Dermis microvascular lymphatic vessel endothelial cell (primary cell): ENCODE data around the gene FYN. TPM values are rescaled to one million over a fixed set of nuclear protein-coding genes. Genes with fewer than 3 reads are reported as not detected.
A peak's percentile ranks its signal among the peaks of the same experiment; 100 is the strongest.

ENCODE experiments used
- DNase-seq, 2 donors: peaks; one replicate each; pipeline versions ENCODE4 v3.0.0 to v3.0.0-alpha.2; 2010; ENCODE audit warnings: low read depth in 2 of 2
- total RNA-seq: library from RNA; depleted of rRNA; stranded (reverse); fragments of >200 nt; gene quantifications from 2 replicates; pipeline ENCODE4 v1.2.1, GENCODE V29; 2014

FYN gene
- total RNA-seq, 1 donor from 2014 or later: 77.5 TPM

DNA sequence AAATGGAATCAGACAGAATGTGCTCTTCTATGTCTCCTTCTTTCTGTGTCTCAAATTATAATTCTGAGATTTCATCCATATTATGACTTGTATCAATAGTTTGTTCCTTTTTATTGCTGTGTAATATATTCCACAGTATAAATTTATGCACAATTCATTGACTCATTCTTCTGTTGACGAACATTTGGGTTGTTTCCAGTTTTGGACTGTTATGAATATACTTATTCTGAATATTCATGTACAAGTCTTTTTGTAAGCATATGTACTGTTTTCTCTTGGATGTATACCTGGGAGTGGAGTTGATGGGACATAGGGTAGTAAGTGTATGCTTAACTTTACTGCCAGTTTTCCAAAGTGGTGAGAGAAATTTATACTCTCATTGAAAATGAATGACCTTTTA lies 239.4 kb downstream of the FYN start:
- DNase-seq: no peak

DNA sequence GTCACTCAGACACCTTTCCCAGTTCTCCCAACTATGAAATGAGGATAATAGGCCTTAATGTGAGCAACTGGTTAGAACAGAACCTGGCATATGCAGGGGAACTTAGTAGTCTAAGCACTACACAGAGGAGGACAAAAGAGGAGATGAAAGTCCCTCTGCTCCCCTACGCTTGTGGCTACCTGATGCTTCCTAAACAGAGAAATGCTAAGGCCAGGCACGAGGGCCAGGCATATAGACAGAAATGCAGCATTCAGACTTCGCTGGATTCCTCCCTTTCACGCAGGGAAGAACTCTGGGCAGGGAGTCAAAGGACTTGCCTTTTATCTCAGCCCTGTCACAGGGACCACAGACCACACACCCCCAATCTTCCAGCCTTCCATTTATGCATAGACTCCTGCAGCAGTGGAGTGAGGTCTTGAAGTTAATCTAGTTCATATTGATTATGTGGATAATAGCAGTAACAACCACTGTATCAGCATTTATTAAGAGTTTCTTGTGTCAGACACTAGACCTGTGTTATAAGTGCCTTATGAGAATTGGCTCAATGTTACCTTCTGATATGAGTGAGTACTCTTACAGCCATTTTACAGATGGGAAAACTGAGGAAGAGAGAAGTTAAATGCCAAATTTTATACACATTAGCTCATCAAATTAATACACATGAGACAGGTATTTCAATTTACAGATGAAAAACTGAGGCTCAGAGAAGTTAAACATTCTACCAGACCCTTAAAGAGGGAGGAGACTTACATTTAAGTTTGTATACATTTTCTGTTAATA lies 240.6 kb downstream of the FYN start:
- no peak for DNase-seq

DNA sequence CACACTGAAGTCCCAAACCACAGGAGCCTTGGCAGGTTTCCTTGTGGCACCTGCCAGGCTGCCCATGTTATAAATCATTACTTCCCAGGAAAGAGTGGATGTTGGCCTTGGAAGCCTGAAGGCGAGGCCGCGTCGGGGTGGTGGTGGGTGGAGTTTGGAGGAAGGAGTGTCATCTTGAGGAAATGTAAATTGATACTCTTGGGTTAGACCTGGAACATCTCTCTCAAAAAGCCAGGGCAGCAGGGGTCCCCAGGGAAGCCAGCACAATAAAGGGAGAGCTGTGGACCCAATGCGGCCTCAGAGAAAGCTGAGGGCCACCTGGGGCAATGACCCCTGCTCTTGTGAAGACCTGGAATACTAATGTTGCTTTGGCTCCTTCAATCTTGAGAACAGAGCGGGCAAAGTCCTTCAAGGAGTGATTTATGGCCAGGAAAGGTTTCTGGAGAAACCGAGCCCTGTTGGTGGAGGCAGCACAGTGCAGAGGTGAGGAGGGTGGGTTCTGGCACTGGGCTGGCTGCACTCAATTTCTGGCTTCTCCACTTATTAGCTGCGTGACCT lies 241.3 kb downstream of the FYN start:
- DNase-seq: no peak

DNA sequence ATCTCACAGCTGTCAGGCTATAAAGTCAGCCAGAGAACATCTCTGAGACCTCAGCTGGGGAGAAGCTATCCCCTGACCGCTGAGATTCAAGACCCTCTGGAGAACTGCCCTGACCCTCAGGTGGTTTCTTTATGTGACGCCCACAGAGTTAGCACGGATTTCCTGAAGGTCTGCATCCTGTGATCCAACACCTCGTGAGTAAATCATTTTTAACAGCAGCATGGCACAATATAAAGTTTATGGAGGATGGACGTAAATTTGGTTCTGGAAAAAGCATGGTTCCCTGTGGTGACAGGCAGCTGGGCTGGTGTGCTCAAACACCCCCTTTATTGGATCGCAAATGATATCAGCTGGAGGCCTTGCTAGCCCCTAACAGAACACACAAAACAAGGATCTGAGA lies 242.2 kb downstream of the FYN start:
- DNase-seq: peak in 1 of 2 donors; percentile 56

DNA sequence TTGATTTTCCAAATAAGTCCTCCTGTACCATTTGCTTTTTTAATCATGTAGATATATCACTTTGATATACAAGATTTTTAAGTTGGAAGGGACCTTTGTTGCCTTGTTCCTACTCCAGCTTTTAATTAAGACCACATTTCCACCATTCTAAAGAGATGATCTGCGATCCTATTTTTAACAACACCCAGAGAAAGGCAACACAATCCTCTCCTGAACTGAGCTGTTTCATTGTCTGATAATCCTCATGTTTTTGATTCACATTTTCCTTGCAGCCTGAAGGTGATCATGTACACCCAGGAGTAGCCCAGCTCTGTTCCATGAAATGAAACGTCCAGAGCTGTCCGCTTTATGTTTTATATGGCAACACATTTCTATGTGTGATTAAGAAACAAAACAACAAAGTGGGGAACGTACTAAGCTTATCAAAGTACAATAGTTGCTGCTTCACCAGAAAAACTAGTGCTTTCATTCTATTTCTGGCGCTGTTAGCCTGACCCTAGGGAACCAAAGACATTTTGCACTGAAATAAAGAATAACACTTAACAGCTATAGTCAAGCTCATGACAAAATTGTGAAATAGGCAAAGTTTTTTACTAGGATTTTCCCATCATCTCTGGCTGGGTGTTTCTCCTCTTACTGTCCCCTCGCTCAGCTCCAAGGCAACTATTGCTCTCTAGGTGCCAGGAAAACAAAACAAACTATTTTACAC lies 245.0 kb downstream of the FYN start:
- DNase-seq: no peak

DNA sequence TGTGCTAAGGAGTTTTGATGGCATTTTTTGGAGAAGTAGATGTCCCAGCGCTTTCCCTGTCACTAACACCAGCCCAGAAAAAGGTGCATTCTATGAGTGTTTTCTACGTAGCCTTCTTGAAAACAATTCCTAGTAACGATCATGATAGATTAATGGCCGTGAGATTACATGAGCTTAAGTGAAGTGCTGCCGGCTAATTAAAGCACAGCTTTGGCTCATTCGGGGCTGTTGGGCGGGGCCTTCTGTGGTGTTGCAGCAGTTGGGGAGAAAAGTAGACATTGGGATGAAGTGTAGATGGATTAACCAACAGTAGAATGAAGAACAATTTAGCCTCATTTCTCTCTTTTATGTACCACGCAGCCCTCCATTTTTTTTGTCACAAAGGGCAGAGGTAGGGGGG lies 246.8 kb downstream of the FYN start:
- no peak for DNase-seq

DNA sequence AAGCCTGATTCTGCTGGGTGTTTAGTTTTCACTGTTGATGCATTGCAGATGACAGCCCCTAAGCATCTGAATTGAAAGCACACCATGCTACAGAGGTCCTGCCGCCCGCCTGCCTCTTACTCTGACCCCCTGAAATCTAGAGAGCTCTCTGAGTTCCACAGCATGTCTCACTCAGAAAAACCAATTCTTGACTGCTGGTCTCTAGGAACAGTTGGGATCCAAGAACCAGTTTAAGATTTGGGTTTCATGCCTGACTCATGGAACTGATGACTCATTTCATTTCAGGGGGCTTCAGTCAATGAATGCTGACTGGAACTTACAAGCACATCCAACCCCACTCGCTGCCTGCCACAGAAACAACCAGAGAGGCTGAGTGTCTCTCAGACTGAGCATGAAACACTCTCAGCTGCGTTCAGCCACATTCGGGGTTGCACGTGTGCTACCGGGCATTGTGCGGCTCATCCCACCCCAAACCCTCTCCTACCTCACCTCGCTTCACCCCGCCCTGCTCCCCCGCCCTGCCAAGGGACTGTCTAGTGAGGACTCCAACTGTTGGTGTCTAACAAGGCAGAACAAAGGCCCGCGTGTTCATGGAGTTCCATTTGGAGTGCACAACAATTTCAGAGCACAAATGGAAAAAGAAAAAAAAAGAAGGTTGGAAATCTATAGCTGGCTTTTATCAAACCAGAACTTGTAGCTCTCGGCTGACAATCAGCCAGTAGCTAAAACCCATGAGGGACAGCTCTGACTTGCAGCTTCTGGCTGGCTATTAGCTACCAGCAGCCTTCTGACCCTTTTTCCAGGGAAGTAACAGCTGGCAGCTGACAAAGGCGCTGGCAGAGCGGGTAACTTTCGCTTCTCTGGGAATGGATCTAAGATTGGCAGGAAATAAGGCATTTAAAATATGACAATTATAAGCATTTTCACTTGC lies 247.5 kb downstream of the FYN start:
- DNase-seq: peak; percentile 57 to 70

DNA sequence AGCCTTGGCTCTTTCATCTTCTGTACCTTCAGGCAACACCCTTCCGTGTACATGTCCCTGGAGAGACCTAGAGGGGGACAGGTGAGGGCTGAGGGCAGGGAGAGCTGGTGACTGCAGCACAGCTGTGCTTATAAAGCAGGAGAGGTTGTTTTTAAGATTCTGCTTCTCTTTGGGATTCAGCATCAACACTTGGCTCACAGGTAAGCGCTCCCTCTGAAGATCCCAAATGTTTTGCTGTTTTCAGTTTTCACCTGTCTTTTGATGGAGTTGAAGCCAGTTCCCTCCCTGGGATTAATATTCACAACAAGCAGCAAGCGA lies 248.2 kb downstream of the FYN start:
- no peak for DNase-seq

DNA sequence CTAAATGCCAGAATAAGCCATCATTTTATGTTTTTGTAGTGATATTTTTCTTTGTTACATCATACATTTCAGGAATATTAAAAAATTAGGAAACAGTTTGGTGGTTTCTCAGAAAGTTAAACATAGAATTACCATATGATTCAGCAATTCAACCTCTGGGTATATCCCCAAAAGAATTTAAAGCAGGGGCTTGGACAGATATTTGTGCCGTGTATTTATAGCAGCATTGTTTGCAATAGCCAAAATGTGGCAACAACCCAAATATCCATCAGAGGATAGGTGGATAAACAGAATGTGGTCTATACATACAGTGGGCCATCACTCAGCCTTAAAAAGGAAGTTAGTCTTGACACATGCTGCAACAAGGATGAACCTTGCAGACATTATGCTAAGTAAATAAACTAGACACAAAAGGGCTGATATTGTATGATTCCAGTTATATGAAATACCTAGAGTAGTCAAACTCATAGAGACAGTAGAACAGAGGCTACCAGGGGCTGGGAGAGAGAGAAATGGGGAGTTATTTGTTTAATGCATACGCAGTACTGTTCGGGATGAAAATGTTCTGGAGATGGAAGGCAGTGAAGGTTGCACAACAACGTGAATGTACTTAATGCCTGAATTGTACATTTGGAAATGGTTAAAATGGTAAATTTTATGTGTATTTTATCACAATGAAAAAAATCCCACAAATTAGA lies 248.7 kb downstream of the FYN start:
- no peak for DNase-seq

DNA sequence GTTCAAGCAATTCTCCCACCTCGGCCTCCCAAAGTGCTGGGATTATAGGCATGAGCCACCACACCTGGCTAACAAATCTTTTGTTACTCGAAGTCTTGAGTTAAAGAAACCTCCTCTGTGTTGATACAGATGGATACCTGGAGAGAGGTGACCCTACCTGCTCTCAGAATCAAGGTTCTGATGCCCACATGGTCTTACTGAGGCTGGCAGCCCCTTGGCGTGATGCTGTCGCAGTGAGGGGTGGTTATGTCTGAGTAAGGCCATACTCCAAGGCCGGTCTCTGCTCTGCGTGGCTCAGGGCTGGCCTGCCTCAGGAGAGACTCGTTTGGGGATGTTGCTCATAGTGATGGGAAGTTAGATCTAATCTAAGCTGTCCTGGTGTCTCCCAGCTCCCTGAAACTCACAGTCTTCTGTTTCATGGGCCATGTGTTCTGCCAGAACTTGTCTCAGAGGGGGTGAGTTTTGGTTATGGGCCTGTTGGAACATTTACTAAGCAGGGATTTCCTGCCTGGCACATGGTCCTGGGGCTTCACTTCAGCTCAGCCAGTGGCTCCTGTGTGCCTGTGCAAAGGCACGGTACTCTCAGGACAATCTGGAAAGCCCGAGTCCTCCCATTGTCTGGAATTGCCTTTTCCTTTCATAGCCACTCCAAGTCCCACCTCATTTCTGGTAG lies 250.1 kb downstream of the FYN start:
- DNase-seq: no peak

DNA sequence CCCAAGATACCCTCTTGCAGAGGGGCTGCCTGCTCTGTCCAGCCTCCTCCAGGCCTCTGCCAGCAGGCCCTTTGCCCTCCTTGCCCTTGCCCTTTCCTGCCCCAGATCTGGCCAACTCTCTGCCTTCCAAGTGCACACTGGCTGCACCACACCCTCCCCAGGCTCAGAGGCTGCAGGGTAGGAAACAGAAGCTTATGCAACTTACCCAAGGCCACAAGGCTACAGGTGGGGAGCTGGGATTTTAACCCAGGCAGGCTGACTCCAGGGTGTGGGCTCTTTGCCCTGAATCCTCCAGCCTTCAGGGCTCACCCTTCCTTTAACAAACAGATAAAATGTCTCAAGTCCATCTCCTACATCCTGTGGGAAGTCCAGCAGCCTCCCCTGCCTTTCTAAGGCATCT lies 253.1 kb downstream of the FYN start:
- no peak for DNase-seq

DNA sequence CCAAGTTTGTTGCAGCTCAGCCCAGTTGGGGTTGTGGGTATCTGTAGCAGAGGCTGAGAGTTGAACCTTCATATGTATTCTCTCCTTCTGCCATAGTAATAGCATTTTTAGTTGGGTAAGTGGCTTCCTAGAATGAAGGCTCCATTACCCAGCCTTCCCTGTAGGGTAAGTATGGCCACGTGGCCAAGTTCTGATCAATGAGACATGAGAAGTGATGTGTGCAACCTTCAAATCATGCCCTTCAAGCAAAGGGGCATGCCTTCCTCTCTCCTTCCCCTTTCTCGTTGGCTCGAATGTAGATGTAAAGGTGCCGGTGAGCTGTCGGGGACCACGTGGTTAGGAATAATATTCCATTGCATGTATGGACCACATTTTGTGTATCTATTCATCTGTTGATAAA lies 254.8 kb downstream of the FYN start:
- no peak for DNase-seq

DNA sequence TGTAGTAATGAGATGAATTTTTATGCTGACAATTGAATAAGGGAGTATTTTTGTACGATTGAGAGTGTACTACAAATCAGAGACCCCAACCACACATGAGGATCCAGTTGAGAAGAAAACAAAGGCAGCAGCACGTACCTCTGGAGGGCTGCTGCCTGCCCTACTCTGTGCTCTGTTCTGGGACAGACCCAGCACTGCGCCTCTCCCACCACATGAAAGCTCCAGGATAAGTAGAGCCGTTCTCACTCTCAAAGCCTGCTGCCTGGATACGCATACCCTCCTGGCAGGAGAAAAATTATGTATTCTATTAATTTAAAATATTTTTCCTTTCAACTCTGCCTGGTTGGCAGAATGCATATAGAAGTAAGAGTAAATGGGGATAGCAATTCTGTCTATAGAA lies 256.1 kb downstream of the FYN start:
- DNase-seq: no peak

DNA sequence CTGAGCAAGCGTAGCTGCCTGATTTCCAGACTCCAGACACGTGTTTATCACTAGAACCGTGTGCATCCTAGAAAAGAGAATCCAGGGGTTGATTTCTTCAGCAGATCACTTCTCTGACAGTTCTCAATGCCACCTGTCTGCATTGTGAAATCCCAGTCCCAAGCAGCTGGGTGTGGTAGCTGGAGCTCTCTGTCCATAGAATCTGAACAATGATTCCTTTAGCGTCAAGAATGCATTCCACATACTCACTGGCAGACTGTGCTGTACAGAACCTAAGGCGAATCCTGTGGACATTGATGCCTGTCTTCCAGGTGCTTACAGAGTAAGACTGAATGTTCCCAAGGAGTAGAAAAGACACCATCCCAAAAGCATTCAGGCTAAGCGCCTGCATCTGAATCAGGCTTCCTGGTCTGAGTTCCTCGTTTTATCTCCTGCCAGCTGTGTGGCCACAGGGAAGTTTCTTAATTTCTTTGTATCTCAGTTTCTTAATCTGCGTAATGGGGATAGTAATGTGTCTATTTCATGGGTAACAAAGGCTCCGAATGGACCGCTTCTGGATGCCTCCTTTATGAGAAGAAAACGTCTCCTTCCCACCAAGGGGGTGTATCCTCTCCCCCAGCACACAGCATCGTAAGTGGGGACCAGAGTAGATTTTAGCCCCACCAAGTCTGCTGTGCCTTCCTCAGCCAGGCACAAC lies 257.2 kb downstream of the FYN start:
- no peak for DNase-seq

DNA sequence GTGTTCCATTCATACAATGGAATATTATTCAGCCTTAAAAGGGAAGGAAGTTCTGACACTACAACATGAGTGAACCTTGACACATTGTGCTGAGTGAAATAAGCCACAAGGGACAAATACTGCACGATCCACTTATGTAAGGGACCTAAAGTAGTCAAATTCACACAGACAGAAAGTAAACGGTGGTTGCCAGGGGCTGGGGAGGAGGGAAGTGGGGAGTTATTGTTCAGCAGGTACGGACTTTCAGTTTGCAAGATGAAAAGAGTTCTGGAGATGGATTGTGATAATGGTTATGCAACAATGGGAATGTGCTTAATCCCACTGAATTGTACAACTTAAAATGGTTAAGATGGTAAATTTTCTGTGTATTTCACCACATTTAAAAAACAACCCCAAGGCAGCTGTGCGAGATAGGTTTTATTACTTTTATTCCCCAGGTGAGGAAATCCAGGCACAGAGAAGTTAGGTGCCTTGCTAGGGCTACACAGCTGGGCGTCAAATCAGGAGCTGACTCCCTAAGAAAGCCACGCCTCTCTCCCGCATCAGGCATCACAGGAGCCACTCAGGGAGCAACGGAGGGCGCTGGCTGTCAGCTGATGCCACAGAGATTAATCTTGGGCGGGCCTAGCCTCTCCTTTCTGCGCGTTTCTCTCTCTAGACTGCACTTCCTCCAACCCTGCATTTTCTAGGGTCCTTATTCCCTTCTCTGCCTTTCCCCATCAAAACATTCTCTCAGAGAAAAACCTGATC lies 258.2 kb downstream of the FYN start:
- DNase-seq: peak; percentile 88 to 96

DNA sequence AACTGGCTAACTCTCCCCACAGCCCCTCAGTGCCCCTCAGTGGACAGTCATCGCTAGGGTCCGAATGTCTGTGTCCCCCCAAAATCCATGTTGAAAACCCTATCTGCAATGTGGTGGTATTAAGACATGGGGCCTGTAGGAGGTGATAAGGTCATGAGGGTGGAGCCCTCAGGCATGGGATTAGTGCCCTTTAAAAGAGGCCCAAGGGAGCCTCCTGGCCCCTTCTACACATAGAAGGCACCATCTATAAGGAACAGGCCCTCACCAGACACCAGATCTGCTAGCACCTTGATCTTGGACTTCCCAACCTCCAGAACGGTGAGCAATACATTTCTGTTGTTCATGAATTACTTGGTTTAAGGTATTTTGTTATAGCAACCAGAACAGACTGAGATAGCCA lies 260.9 kb downstream of the FYN start:
- DNase-seq: no peak

DNA sequence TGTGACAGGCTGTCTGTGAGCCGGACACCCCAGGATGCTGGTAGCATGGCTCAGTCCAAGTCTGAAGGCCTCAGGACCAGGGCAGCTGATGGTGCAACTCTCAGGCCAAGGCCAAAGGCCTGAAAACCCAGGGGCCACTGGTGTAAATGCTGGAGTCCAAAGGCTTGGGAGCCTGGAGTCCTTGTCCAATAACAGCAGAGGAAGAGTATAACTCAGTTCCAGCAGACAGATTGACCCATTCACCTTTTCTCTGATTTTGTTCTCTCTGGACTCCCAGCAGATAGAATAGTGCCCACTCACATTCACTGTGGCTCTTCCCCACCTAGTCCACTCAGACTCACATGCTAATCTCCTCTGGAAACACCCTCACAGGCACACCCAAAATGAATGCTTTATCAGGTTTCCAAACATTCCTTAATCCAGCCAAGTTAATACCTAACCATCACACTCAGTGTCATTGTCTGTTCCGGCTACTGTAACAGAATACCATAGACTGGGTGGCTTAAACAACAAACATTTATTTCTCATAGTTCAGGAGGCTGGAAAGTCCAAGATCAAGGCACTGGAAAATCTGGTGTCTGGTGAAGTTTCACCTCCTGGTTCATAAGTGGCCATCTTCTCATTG lies 262.6 kb downstream of the FYN start:
- no peak for DNase-seq
